Liver (tissue), 3 donors: ENCODE measurements around the gene ZNF746.

ENCODE experiments used
- ATF3 ChIP-seq: IDR thresholded peaks from 2 replicates; pipeline ENCODE4 v1.6.1; 2016; ENCODE audit warnings: antibody characterized with exemption
- CTCF ChIP-seq: fragments of 150-350 bp; IDR thresholded peaks from 2 replicates; pipeline ENCODE4 v1.5.1; 2017; ENCODE audit warnings: improper control_type of control experiment, low read depth, low read length; ENCODE audit not compliant: missing input control
- EGR1 ChIP-seq, 2 donors: IDR thresholded peaks; 2 replicates each; pipeline ENCODE4 v1.6.1; 2016 to 2018; ENCODE audit warnings: antibody characterized with exemption in 2 of 2, low read depth in 2 of 2
- GABPA ChIP-seq, 2 donors: IDR thresholded peaks in 1 of 2; conservative IDR thresholded peaks in 1 of 2; 2 replicates each; pipeline ENCODE4 v1.6.1; 2016; ENCODE audit warnings: antibody characterized with exemption in 2 of 2, mild to moderate bottlenecking in 1 of 2, moderate library complexity in 1 of 2
- JUND ChIP-seq, 2 donors: IDR thresholded peaks; 2 replicates each; pipeline ENCODE4 v1.6.1; 2016; ENCODE audit warnings: antibody characterized with exemption in 2 of 2
- MAX ChIP-seq: IDR thresholded peaks from 2 replicates; pipeline ENCODE4 v1.6.1; 2016; ENCODE audit warnings: antibody characterized with exemption
- NR2F2 ChIP-seq: IDR thresholded peaks from 2 replicates; pipeline ENCODE4 v1.6.1; 2016; ENCODE audit warnings: antibody characterized with exemption
- RAD21 ChIP-seq, 2 donors: IDR thresholded peaks; 2 replicates each; pipeline ENCODE4 v1.6.1; 2016; ENCODE audit warnings: antibody characterized with exemption in 2 of 2, mild to moderate bottlenecking in 2 of 2
- REST ChIP-seq: IDR thresholded peaks from 2 replicates; pipeline ENCODE4 v1.6.1; 2016; ENCODE audit warnings: antibody characterized with exemption, mild to moderate bottlenecking
- RXRA ChIP-seq, 2 donors: IDR thresholded peaks; 2 replicates each; pipeline ENCODE4 v1.6.1; 2017 to 2018; ENCODE audit warnings: antibody characterized with exemption in 2 of 2, mild to moderate bottlenecking in 1 of 2
- SP1 ChIP-seq: IDR thresholded peaks from 2 replicates; pipeline ENCODE4 v1.6.1; 2018; ENCODE audit warnings: antibody characterized with exemption, mild to moderate bottlenecking
- YY1 ChIP-seq: IDR thresholded peaks from 2 replicates; pipeline ENCODE4 v1.6.1; 2016; ENCODE audit warnings: antibody characterized with exemption, mild to moderate bottlenecking
- ZBTB33 ChIP-seq: IDR thresholded peaks from 2 replicates; pipeline ENCODE4 v1.6.1; 2016; ENCODE audit warnings: antibody characterized with exemption
- donor health status: healthy.
- donor health status: healthy.

- TF ChIP-seq CTCF, result no peak
- TF ChIP-seq NR2F2, result no peak
- no peak for TF ChIP-seq ATF3
- no peak for TF ChIP-seq SP1
- no peak for TF ChIP-seq MAX
- TF ChIP-seq ZBTB33, result no peak
- no peak for TF ChIP-seq JUND (IDR thresholded peaks at IDR 0.05)
- no peak for TF ChIP-seq YY1
- TF ChIP-seq REST, result no peak
- no peak for TF ChIP-seq RXRA (IDR thresholded peaks at IDR 0.05)
- TF ChIP-seq RAD21 (IDR thresholded peaks at IDR 0.05), result no peak
- no peak for TF ChIP-seq EGR1 (IDR thresholded peaks at IDR 0.05; ENCODE audit: low read depth in 2 of 2)
- TF ChIP-seq GABPA (IDR thresholded peaks at IDR 0.05 in 1 of 2, conservative IDR thresholded peaks at IDR 0.05 in 1 of 2), result no peak
Measured at GRCh38 chr7:149525280-149525679, 27.7 kb upstream of the ZNF746 start.
